ENCODE results near the gene BATF2. TPM values are rescaled to one million over a fixed set of nuclear protein-coding genes. Genes with fewer than 3 reads are reported as not detected.
A peak's percentile ranks its signal among the peaks of the same experiment; 100 is the strongest.

Gene BATF2
- total and polyA plus RNA-seq, 9 of the 15 experiments (the other 6 are each of a cell fraction or from before 2014, with no cell fraction given), result 1.7 to 8.9 (median 6.4) TPM

GRCh38 chr11:64996710-64997380 is at the start of gene BATF2 (continued):
- TF ChIP-seq MGA (IDR thresholded peaks at IDR 0.05), result peak; percentile 49; the same call in 1 of the 2 replicates
- no peak for TF ChIP-seq PTTG1 (tag; IDR thresholded peaks at IDR 0.05; ENCODE audit: low read depth)
- TF ChIP-seq KLF13 (tag; IDR thresholded peaks at IDR 0.05; ENCODE audit: borderline replicate concordance, low read depth), result peak; percentile 62; the same call in 1 of the 2 replicates
- TF ChIP-seq PHF21A (IDR thresholded peaks at IDR 0.05; ENCODE audit: borderline replicate concordance, low read depth), result peak; percentile 20; the same call in 1 of the 2 replicates
- TF ChIP-seq ZNF354B (CRISPR knock-in tag; IDR thresholded peaks at IDR 0.05), result no peak
- TF ChIP-seq LCOR (CRISPR knock-in tag; IDR thresholded peaks at IDR 0.05), result 0 out of 2 replicates have a peak, but pooled peaks have one; percentile 29
- TF ChIP-seq ESRRB (CRISPR knock-in tag; IDR thresholded peaks at IDR 0.05; ENCODE audit: borderline replicate concordance), result no peak
- peak in 1 of 2 experiments; percentile 89 for TF ChIP-seq MNT (conservative IDR thresholded peaks at IDR 0.05)
- 0 out of 2 replicates have a peak, but pooled peaks have one; percentile 44 for TF ChIP-seq BRD4 (IDR thresholded peaks at IDR 0.05)
- TF ChIP-seq EWSR1 (IDR thresholded peaks at IDR 0.05; ENCODE audit: borderline replicate concordance, low read depth, partially characterized antibody), result no peak
- TF ChIP-seq ZBTB1 (CRISPR knock-in tag; IDR thresholded peaks at IDR 0.05; ENCODE audit: borderline replicate concordance, low read depth), result no peak
- TF ChIP-seq ZNF445 (CRISPR knock-in tag; IDR thresholded peaks at IDR 0.05; ENCODE audit: low read depth), result no peak
- TF ChIP-seq THAP7 (CRISPR knock-in tag; IDR thresholded peaks at IDR 0.05), result no peak
